Middle frontal gyrus (tissue), 1 donor: ENCODE results near the gene SHISAL1.
"Not testable (repeated sequence)": the region's sequence is repeated elsewhere in the genome, so short reads cannot be mapped to it uniquely, and the experiment has no call there.

Source experiments
- DNase-seq: peaks from one replicate; pipeline ENCODE4 v3.0.0-alpha.2; 2015; ENCODE audit warnings: low spot score; ENCODE audit errors: extremely low spot score

SHISAL1 gene

DNA sequence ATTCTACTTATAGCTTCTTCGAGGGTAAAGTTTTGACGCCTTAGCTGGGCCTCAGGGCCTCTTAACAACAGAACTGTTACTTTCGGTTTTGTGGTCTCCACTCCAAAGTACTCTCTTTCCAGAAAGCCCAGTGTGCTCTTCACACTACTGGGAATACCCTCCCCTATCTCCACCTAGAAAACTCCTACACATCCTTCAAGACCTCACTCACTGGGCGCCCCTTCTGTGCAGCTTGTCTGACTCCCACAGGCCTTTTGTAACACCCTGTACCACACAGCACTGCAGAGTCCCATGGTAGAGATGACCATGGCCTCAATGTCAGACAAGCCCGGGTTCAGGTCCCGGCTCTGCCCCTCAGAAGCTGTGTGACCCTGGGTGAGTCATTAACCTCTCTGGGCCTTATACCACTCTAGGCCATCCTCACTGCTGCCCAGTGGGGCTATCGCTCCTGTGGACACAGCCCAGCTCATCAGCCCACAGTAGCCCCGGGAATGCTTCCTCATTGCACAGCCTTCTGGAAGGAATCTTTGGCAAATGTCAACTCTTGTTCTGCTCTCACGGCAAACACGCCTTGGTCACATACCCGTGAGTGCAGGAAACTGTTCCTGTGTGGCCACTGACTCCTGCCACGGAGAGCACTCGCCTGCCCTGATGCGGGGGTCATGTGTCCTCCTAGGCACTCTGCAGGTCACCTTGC lies 51.4 kb downstream of the SHISAL1 start:
- no peak for DNase-seq

DNA sequence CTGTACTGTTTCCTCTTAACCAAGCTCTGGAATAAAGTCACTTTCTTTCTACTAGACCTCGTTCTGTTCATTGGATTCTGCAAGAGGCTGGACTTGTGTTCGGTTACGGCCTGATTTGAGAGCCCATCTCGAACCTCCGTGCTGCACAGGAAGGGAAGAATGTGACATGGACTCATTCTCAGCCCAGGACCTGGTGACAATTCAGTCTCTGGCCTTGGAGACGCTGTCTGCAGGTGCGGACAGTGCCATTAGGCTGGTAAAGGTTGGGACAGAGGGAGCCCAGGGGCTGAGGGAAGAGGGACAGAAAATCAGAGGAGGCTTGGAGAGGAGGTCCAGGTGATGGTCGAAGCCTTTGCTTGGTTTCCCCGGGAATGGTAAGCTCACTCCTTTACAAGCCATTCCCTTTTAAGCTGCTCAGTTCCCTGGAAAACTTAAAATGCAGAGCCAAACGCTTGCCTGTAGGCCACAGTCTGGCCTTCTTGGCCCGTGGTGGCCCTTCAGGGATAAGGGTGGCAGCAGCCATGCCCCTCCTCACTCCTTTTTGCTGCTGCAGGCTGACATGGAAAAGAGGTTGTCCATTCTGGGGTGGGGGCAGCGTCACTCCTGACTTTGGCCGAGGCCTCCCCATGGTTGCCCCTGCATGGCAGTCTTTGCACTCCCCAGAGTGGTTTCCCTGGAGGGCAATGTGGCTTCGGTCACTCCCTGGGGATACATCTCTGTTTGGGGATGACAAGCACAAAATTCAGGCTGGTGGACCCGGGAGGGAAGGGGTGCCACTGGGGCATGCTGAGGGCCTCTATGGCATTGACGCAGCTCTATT lies 52.3 kb downstream of the SHISAL1 start:
- no peak for DNase-seq

DNA sequence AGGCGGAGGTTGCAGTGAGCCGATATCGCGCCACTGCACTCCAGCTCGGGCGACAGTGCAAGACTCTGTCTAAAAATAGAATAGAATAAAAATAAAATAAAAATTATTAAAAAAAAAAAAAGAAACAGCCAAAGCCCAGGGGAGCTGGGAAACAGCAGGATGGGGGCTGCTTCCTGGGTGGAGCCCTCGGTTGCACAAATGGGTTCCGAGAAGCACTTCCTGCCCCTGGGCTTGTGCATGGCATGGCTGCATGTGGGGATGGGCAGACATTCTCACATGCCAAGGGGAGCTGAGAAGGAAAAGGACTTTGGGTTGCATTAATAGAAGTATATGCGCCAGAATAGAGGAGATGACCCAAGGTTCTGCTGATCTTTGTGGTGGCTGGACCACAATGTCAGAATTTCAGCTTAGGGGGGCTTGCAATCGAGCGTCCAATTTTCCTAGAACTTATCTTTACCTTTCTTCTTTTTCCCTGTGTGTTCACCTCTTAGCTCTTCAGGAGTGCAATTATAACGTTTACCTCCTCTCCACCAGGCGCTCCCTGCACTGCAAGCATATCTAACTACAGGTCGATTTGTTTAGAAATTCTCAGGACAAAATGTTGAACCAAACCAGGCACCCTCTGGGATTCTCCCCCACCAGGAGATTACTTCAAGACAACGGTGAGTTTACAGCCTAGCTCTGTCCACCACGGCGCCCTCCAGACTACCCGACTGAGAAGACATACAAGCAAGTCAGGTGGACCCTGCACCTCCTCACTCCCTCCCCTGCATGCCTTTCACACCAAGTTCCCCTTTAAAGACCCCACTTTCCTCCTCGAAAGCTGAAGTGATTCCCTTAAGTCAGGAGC lies 53.2 kb downstream of the SHISAL1 start:
- DNase-seq: no peak

DNA sequence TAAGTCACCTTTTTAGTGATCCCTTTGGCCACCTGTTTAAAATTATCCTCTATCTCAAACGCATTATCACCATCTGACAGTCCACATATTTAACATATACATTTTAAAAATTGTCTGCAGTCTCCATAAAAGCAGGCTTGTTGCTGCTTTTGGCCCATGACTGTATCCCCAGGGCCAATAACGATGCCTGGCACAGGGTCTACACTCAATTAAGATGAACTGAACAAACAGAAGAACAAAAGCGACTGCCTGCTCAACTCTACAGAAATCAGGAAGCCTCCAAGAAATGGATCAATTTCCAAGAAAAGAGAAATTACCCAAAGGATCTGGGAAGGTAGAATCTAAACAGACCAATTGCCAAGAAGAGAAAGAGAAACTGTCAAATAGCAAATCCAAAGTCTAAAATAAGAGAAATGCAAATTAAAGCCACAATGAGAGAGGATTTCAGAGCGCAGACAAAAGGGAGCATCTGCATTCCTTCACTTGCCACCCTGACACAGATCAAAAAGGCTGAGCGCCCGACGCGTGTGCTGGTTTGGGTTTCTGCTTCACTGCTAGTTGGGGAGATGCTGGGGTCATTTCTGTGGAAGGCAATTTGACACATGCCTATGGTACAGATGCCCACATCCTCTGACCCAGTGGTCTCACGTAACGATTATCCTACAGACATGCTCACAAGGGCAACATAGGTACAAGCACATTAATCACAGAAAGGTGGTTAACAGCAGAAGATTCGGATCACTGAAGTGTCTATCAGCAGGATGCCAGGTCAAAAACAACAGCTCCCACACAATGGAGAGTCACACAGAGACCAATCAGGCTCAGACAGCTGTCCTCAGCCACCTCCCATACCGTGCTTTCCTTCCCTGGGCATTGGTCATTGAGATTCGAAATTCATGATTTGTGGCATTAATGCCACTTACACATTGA lies 55.9 kb downstream of the SHISAL1 start:
- no peak for DNase-seq

DNA sequence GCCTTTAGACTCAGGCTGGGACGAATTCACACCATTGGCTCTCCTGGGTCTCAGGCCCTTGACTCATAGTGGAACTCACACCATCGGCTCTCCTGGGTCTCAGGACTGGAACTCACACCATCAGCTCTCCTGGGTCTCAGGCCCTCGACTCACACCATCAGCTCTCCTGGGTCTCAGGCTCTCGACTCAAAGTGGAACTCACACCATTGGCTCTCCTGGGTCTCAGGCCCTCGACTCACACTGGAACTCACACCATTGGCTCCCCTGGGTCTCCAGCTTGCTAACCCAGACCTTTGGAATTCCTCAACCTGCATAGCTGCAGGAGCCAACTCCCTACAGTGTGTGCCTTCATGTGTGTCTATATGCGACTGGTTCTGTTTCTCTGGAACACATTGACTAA lies 56.7 kb downstream of the SHISAL1 start:
- DNase-seq: no peak

DNA sequence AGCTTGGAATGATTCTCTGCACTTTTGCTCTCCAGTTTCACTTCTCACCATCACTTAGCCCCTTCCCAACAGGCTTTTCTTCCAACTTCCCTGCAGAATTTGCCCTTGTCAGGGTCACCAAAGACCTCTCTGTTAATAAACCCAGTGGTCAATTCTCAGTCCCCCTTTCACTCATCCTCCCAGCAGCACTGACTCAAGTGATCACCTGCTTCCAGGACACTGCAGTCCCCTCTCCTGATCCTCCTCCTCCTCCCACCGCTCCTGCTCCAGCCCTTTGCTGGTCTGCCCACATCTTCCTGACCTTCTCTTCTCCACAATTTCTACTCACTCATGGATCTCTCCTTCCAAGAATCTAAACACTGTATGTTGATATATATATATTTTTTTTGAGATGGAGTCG lies 57.9 kb downstream of the SHISAL1 start:
- DNase-seq: no peak

DNA sequence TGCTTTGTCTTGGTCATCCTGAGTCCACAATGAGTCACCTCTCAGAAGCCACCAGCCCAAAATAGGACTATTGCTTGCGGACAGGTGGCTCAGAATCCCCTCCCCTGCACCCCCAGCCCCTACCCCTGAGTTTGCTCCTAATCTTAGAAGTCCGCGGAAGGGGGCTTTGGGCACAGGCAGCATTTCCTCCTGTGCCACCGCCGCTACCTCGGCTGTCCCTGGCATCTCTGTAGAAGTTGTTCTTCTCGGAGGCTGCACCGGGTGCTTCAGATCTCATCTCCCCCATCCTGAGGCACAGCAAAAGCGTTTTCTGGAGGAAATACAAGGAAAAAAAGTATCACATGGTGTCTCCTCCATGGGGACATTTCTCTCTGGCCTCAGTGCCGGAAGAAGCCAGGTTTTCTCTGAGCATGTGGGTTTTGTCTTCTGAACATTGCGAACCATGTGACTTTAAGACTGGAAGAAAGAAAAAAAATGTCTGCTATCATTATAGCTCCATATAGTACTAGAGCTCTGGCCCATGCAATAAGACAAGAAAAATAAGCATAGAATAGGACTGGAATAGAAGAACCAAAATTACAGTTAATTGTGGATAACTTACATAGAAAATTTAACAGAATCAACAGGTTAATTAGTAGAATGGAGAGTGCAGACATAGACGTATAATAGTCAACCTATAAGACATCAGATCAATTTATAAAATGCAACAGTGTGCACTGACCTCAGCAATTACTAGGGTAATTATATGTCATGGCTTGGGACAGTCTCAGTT lies 63.2 kb downstream of the SHISAL1 start:
- no peak for DNase-seq

DNA sequence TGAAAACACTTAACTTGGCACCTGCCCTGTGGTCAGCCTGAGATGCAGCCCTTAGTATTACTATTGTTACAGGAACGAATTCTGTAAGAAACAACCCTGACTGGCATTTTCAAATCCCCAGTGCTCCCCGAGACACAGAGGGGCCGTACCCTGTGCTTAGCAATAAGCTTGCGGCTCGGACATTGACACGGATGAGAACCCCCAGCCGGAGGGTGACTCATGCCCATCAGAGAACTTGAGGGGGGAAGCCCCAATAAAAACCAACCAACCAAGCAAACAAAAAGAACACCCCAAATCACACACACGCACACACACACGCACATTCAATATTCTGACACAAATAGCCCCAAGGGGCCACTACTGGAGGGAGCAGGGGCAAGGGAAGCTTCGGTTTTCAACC lies 63.8 kb downstream of the SHISAL1 start:
- DNase-seq: no peak

DNA sequence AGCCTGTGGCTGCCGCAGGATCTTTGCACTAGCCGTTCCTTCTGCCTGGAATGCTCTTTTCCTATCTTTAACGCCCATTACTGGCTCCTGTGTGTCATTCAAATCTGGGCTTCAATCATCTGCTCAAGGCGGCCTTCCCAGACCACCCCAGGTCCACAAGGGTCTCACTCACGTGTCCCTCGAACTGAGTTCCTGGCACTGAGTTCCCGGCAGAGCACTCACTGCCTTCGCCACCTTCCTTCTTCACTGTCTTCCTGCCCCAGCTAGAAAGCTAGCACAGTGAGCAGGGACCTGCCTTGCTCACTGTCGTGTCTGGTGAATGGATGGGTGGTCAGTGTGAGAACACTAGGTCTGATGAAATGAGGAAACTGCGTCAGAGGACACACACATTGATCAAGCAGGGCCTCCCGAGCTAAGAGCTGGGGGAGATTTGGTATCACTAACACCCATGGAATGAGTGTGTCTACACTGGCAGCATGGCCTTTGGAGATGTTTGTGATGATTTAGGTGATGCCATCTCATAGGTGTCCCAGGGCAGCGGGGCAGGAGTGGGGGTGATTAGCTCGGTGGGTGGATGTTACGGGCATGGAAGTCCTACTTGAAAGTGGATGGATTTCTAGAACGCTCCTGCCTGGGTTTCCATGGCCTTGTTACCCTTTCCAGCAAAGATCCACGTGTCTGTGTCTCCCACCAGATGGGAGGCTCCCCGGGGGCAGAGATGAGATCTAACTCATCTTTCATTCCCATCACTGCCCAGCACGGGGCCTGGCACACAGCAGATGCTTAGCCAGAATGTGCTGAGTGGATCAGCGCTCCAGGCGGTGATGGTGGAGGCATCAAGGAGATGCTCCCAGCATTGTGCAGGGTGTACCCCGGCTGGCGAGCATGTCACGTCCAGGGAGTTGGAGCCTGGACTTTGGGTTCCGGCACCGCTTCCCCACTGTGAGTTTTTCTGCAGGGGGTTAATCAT lies 64.5 kb downstream of the SHISAL1 start:
- DNase-seq: no peak

DNA sequence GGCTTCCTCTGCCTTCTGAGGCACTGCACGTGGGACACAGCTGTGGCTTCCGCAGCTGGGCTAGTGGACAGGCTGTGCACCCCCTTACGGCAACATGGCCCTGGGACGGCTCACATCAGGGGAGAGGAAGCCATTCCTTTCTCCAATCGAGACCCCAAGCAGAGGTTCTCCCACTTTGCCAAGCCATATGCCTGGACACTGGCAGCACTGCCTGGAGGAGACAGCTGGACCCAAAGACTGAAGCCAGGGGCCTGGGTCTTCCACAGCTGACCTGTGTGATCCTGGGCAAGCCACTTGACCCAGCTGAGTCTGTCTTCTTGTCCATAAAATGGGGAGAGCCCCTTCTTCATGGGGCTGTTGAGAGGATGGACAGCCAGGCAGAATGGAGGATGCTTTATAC lies 65.4 kb downstream of the SHISAL1 start:
- no peak for DNase-seq

DNA sequence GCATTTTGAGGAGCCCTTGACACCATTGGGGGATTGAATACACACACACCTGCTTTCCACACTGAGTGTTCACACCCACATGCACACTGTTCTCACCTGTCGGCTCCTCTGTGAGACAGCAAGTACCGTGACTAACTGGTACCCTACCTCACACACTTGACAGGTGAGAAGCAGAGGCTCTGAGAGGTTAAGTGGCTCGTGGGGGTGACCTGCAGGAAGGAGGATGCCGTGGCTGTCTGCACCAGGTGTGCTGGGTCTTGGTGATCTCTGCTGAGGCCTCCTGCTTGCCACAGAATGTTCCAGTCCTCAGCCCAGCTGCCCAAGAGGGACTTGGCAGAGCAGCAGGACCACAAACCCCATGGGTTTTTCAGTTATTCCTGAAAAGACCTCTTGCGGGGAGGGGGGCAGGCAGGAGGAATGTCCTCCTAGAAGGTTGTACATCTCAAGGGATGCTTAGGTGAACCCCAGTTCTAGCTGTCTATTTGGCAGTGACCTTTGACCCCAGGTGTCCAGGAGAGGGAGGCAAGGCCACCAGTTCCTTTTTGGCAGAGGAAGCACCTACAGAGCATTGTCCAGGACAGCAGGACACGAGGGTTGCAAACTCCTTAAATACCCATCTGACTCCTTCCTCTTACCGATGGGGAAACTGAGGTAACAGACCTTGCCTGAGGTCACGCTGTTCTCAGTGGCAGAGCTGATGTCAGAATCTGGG lies 66.0 kb downstream of the SHISAL1 start:
- DNase-seq: no peak

DNA sequence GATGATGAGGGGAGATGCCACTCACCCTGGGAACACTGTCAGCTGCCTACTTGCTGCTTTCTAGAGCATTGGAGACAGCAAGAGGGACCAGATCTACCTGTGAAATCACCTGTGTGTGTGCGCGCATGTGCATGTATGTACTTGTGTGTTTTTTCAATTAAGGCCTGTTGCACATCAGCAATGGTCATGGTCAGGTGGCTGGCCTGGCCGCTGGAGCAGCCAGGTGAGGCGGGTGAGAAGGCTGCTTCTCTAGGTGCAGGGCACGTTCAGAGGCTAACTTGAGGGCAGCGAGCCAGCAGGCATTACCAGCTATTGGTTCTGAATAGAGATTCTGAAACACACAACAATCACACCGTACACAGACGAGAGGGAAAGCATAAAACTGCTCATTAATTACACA lies 66.9 kb downstream of the SHISAL1 start:
- no peak for DNase-seq

DNA sequence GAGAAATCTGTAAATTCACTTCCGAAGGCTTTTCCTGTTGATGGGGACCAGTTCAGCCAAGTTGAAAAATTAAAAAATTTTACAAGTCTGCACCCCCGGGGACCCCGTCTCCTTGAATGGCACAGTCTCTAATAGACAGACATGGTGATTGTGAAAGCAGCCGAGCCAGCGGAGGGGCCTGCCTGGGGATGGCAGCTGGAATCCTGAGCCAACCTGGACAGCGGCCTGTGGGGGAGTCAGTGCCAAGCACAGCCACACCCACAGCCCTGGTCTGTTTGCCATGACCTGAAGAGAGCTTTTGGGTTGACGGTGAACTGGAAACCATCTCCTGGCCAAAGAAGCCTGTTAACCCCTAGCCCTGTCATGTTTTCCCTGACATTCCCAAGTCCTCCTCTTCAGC lies 67.3 kb downstream of the SHISAL1 start:
- no peak for DNase-seq

DNA sequence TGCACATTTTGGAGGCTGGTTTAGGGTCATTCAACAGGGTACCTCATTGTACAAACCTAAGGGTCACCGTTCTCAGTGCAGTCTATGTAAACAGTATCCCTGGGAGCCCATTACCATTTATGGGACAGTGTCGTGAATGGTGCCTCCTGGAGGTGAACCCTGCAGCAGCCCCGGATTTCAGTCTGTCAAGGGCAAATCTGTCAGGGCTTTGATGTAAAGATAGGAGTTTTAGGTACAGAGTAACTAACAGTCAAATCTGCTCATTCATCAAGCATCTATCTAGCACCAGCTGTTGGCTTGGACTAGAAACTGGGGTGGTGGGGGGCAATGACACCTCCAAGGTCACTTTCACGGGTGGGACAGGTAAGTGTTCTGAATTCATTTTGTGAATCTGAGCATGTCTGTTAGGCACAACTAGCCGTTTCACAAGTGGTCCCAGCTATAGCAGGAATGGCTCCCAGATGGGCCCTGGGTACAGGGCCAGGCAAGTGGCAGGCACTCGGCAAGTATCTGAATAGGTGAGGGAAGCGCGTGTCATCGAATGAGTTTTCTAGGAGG lies 68.4 kb downstream of the SHISAL1 start:
- DNase-seq: no peak

DNA sequence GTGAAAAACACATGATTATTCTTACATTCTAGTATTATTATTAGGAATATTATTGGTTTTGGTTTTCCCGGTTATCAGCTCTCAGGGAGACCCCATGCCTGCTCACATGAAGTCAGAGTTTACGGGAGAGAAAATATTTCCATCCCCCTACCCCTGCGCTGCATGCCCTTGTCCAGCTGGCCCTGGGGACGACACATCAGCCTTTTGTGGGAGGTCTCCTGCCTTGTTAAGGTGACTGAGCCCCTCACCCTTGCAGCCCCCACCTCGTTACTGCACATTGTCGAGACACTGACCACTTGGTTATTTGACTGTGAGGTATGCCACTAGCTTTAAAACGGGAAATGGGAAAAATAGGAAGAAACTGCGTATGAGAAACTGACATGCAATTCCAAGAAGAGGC lies 69.0 kb downstream of the SHISAL1 start:
- no peak for DNase-seq

DNA sequence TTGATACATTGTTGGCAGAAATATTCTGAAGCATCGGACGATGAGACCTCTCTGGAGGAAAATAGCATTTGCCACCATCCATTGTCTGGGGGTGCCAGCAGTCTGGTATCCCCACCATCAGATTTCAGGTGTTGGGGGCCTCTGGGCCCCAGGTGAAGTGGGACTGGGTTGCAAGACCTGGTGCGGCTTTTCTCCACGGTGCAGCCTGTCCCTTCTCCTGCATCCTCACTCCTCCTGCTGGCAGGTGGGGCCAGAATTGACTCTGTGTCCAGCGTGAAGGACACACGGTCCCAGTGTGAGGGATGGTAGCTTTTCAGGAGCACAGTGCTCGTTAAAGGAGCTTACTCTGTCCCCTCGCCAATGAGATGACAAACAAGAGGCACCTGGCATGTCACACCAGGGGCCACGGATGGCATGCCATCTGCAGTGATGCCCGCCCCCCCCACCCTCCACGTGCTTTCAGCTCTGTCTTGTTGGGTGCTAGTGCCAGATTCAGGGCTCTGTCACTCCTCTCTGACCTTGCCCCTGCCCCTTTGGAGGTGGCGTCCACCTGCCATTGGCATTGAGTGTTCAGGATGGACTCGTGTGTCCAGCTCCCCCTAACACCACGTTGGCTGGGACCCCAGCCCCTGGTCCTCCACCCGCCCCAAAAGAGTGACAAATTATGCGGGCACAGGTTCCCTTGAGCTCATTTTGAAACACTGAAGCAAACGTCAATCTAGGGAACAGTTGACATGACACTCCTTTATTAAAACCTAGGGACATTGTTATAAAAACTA lies 69.6 kb downstream of the SHISAL1 start:
- DNase-seq: no peak

DNA sequence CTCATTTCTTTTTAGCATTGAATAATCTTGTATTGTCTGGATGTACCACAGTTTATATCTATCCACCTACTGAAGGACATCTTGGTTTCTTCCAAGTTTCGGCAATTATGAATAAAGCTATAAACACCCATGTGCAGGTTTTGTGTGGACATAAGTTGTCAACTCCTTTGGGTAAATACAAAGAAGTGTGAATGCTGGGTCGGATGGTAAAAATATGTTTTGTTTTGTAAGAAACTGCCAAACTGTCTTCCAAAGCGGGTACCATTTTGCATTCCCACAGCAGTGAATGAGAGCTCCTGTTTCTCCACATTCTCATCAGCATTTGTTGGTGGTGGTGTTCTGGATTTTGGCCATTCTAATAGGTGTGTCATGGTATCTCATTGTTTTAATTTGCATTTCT lies 71.6 kb downstream of the SHISAL1 start:
- not testable (repeated sequence) for DNase-seq
